ENCODE data around the gene MCEMP1.
"Not testable (repeated sequence)": the region's sequence is repeated elsewhere in the genome, so short reads cannot be mapped to it uniquely, and the experiment has no call there.

Gene MCEMP1

GRCh38 chr19:7639863-7640348 lies 37.0 kb upstream of the MCEMP1 start:
- no peak for TF ChIP-seq CTCF (IDR thresholded peaks at IDR 0.05; ENCODE audit: insufficient read depth, low read depth, low read length, missing control alignments)
- no peak overlapping the region for H3K4me3 ChIP-seq (ENCODE audit: low read length)
- DNase-seq (ENCODE audit: low read depth) = no peak

- DNase-seq (ENCODE audit: low read depth) = no peak
- no peak for TF ChIP-seq CTCF (IDR thresholded peaks at IDR 0.05; ENCODE audit: insufficient read depth, low read depth, low read length, missing control alignments)
- no peak overlapping the region for H3K4me3 ChIP-seq (ENCODE audit: low read length)
Measured at GRCh38 chr19:7640803-7641202, 36.1 kb upstream of the MCEMP1 start.

- no peak overlapping the region for H3K4me3 ChIP-seq (ENCODE audit: low read length)
- DNase-seq (ENCODE audit: low read depth) = no peak
- TF ChIP-seq CTCF (IDR thresholded peaks at IDR 0.05; ENCODE audit: insufficient read depth, low read depth, low read length, missing control alignments) = peak; percentile 5
Measured at GRCh38 chr19:7641290-7642276, 35.3 kb upstream of the MCEMP1 start.

- no peak for DNase-seq (ENCODE audit: low read depth)
- H3K4me3 ChIP-seq (ENCODE audit: low read length) = no peak overlapping the region
- no peak for TF ChIP-seq CTCF (IDR thresholded peaks at IDR 0.05; ENCODE audit: insufficient read depth, low read depth, low read length, missing control alignments)
Measured at GRCh38 chr19:7642295-7643030, 34.4 kb upstream of the MCEMP1 start.

GRCh38 chr19:7643031-7643415 lies 33.9 kb upstream of the MCEMP1 start:
- no peak for TF ChIP-seq CTCF (IDR thresholded peaks at IDR 0.05; ENCODE audit: insufficient read depth, low read depth, low read length, missing control alignments)

GRCh38 chr19:7643629-7644549 lies 33.0 kb upstream of the MCEMP1 start:
- H3K4me3 ChIP-seq (ENCODE audit: low read length) = not testable (repeated sequence)
- peak; percentile 75 for DNase-seq (ENCODE audit: low read depth)

More at GRCh38 chr19:7643031-7643415, 33.9 kb upstream of the MCEMP1 start:
- no peak for DNase-seq (ENCODE audit: low read depth)
- no peak overlapping the region for H3K4me3 ChIP-seq (ENCODE audit: low read length)
